Hippocampal formation (tissue), 2 donors: ENCODE data around the gene PHF5A.
A peak's percentile ranks its signal among the peaks of the same experiment; 100 is the strongest.

Experiments
- DNase-seq, 2 donors: peaks; one replicate each; lab custom pipeline; 2025; lab: John Stamatoyannopoulos, UW

Gene PHF5A

DNA sequence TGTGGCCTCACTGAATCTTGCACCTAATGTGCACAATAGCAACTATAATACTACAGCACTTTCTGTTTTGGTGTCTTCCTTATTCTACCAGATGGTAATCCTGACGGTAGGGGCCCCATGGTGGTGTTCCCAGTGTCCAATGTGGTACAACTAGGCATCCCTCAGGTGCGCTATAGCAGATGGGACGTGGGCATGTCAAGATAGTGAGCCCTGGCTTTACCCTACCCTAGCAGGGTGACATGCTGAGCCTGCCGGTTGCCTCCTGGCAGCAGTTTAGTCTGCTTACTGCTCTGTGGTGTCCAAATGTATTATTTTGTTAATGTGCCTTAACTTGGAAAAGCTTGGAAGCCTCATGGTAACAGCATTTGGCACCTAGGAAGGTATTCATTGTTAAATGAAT, 19.6 kb upstream of the PHF5A start:
- DNase-seq = no peak

DNA sequence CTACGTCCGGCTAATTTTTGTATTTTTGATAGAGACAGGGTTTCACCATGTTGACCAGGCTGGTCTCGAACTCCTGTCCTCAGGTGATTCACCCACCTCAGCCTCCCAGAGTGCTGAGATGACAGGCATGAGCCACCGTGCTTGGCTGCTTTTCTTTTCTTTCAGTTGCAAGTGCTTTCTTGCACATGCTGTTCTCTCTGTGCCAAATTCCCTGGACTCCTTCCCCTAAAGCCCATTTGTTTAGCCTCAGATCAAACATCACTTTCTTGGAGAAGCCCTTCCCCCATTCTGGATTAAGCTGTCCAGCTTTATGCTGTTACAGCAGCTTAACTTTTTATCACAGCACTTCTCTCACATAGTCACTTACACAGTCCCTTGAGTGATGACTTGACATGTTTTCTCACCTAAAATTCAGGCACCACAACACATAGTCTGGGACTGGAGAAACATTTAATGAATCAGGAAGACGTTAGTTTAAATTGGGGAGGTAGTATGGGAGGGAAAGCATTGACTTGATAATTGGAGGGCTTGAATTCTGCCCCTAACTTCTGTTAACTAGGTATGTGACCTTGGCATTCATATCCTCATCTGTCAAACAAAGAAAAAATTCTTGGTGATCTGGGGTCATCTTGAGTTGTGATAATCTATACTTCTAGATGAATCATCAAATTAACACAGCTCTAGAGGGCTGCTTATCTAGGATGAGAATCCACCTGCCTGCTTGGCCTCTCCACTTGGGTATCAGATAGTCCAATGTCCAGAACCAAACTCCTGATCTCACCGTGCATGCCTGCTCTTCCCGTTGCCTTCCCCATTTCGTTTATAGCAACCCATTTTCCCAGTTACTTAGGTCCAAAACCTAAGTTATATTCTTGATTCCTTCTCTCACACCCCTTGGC, 18.8 kb upstream of the PHF5A start:
- DNase-seq = no peak

GRCh38 chr22:41485033-41485432, 16.5 kb upstream of the PHF5A start:
- DNase-seq = no peak

DNA sequence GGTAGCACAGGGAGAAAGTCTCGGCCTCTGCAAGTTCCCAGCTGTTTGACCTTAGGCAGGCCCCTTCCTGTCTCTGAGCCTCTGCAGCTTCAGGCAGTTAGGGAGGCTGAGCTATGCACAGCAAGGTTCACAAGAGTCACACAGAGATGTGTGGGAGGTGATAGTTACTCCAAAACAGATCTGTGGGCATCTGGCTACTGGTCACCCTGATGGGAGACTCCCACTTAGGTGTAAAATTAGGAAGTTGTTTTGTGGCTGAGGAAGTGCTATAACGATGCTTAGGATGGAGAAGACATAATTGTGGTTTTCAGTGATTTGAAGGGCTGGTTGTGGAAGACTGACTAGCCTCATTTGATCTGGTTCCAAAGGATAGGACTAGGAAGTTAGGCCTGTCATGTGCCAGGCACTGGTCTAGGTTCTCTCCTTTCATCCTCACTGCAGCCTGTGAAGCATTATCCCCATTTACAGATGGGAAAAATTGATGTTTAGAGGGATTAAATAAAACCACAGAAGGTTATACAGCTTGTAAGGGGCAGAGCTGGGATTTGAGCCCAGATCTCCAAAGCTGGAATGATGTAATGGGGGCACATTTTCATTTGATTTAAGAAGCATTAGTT, 13.9 kb upstream of the PHF5A start:
- no peak for DNase-seq

DNA sequence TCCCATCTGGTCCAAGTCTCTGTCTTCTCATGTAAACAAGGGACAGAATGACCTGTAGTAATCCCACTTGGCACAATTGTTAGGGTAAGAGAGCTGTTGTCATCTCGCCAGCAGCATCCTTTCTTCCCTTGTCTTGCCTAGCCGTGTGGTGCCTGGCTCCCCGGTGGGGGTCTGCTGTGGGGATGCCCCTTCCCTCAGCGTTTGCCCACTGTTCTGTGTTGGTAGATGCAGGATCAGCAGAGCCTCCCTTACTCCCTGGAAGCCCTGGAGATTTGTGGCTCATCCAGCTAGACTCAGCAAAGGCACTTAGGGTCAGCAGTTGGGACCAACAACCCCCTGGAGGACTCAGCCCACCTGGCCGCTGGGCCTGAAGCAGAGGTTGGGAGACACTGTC, 13.4 kb upstream of the PHF5A start:
- DNase-seq = no peak

GRCh38 chr22:41481131-41481830, 12.8 kb upstream of the PHF5A start:
- DNase-seq = no peak

- no peak for DNase-seq
Measured at GRCh38 chr22:41480397-41480735, 11.9 kb upstream of the PHF5A start.

GRCh38 chr22:41479671-41480396, 11.3 kb upstream of the PHF5A start:
- peak; percentile 65 to 85 for DNase-seq

GRCh38 chr22:41478891-41479521, 10.5 kb upstream of the PHF5A start:
- peak in 1 of 2 donors; percentile 37 for DNase-seq

- no peak for DNase-seq
Measured at GRCh38 chr22:41478473-41478872, 10.0 kb upstream of the PHF5A start.

DNA sequence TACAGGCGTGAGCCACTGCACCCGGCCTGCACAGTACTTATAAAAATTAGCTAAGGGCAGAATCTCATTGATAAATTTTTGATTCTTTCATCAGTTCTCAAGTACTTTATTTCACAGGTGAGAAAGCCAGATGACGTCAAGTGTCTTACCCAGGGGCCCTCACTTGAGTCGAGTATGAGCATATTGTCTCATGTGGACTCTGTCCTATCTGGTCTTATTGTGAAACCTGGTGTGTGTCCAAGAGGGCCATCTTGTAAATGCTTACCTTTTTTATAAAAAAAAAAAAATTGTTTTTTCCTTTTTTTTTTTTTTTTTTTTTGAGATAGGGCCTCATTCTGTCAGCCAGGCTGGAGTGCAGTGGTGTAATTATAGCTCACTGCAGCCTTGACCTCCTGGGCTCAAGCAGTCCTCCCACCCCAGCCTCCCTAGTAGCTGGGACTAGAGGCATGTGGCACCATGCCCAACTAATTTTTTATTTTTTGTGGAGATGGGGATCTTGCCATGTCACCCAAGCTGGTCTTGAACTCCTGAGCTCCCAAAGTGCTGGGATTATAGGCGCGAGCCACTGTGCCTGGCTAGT, 6.5 kb upstream of the PHF5A start:
- no peak for DNase-seq

DNA sequence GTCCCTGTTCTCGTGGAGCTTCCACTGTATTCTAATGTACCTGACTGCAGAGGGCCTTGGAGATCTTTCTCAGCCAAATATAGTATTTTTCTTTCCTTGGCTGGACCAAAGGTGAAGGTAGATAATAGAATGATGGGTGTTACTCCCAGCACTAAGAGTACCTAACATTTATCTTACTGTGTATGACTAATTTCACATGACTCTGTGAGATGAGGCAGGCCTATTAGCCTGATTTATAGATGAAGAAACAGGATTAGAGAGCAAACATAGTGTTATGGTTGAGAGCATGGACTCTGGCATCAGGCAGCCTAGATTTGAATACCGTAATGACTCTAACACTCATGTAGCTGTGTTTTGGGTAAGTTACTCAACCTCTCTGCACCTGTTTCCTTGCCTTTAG, 3.1 kb upstream of the PHF5A start:
- no peak for DNase-seq

DNA sequence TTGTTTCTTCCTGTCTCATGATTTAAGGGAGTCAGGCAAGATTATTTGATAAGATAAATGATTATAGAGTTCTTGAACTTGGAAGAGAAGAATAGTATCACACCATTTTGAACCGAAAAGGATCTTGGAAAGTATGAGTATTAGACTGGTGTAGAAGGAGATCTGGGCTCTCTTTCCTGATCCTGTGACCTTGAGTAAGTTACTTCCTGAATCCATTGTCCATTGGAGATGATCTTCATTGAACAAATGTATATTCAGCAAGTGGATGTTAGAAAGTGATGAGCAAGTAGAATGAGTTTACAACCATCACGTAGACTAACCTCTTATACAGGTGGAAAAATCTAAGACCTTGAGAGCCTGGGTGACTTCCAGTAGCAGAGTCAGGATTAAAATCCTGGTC, 2.4 kb upstream of the PHF5A start:
- DNase-seq = no peak

GRCh38 chr22:41469218-41469851, 843 bp upstream of the PHF5A start:
- no peak for DNase-seq

GRCh38 chr22:41461901-41462300, 6.6 kb downstream of the PHF5A start:
- no peak for DNase-seq

DNA sequence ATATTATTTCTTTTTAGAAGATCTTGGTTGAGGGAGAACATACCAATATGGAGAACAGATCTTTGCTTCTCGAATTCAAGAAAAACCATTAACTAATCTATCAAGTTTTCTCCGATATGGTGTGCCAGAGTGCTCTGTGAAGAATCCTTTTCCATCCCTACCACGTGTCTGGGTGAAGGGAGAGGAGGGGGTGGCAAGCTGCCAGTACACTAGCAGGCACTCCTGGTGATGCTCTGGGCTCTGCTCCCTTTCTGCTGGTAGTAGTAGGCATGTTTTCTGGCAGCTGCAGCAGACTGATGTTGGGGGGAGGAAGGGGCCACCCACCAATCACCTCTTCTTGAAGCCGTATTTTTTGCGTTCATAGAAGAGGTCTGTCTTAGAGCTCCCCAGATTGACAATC, 8.4 kb downstream of the PHF5A start:
- peak; percentile 42 to 52 for DNase-seq

- no peak for DNase-seq
Measured at GRCh38 chr22:41459431-41459830, 9.1 kb downstream of the PHF5A start.

DNA sequence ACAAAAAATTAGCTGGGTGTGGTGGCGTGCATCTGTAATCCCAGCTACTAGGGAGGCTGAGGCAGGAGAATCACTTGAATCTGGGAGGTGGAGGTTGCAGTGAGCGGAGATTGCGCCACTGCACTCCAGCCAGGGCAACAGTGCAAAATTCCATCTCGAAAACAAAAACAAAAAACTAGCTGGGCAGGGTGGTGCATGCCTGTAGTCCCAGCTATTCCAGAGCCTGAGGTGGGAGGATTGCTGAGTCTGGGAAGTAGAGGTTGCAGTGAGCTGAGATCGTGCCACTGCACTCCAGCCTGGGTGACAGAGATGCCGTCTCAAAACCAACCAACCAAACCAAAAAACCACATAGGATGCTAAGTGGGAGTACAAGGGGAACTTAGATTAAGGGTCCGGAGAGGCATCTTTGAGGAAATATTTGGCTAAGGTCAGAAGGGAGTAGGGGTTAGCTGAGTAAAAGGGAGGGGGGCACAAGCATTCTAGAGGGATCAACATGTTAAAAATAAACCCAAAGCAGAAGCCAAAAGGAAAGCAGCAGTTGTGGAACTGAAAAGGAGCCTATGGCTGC, 10.2 kb downstream of the PHF5A start:
- no peak for DNase-seq

- DNase-seq = peak; percentile 99
Measured at GRCh38 chr22:41448189-41448808, 20.2 kb downstream of the PHF5A start.
